NCI-H82 treated with DMSO at 0.1 percent for 48 hours (cell line): ENCODE results near the gene UBR3.
"Not testable (repeated sequence)": the region's sequence is repeated elsewhere in the genome, so short reads cannot be mapped to it uniquely, and the experiment has no call there.

Experiments
- DNase-seq: peaks from one replicate; lab custom pipeline; 2025; ENCODE audit not compliant: unreplicated experiment; lab: John Stamatoyannopoulos, UW

UBR3 gene

DNA sequence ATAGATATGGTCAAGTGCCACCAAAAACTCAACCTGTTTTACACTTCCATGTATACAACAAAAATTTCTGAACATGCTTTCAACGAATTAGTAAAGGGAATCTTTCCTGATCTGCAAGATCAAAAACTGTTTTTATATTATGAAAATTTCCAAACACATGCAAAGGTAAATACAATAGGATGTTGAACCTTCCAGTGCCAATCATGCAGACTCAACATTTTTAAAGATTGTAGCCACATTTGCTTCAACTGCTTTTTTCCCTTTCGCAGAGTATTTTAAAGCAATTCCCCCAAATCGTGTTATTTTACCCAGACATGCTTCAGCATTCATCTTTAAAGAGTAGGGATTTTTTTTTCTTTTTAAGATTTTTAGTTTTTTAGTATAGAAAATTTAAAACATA, 40.3 kb downstream of the UBR3 start:
- DNase-seq, result no peak

DNA sequence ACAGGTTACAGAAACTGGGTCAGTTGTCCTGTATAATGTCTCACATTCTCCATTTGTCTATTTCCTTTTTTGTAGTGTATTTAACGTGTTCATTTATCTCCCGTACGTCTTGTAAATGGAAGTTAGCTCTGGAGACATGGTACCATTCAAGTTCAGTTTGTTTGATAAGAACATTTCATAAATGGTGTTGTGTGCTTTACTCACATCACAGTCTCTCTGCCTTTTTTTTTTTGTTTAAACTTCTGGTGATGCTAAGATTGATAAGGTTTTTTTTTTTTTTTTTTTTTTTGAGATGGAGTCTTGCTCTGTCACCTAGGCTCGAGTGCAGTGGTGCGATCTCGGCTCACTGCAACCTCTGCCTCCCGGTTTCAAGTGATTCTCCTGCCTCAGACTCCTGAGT, 41.7 kb downstream of the UBR3 start:
- no peak for DNase-seq

DNA sequence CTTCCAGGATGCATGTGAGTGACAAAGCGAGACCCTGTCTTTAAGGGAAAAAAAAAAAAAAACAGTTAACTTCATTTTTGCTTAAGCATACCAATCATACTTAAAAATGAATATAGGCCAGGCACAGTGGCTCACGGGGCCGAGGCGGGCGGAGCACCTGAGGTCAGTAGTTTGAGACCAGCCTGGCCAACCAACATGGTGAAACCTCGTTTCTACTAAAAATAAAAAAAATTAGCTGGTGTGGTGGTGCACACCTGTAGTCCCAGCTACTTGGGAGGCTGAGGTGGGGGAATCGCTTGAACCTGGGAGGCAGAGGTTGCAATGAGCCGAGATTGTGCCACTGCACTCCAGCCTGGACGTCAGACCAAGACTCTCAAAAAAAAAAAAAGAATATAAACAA, 44.1 kb downstream of the UBR3 start:
- not testable (repeated sequence) for DNase-seq

DNA sequence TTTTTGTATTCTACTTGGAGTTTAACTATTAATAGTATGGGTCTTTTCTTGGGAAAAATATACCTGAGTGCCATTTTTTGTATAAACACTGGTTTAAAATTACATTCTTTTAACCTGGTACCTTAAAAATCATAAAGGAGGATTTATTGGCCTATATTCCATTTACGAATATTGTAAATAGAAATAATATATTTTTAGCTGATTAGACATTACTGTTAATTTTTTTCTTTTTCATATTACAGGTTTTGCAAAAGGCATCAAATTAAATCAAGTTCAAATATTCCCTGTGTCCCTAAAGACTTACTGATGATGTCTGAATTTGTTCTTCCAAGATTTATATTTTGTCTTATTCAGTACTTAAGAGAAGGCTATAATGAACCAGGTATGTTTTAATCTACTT, 44.7 kb downstream of the UBR3 start:
- DNase-seq, result no peak

DNA sequence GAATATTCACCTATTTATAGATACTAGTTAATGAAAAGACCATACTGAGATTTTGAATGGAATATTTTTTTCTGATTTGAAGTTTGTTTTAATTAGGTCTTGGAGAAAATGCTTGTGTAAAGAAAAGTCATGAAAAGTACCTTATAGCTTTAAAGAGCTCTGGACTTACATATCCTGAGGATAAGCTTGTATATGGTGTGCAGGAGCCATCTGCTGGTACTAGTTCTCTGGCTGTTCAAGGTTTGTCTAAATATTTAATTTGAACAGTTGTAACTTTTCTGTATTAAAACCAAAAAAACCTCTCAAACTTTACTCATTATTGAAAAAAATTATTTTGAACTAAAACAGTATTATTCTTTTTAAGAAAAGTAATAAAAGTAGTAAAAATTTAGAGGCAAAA, 50.1 kb downstream of the UBR3 start:
- DNase-seq, result peak; percentile 29

DNA sequence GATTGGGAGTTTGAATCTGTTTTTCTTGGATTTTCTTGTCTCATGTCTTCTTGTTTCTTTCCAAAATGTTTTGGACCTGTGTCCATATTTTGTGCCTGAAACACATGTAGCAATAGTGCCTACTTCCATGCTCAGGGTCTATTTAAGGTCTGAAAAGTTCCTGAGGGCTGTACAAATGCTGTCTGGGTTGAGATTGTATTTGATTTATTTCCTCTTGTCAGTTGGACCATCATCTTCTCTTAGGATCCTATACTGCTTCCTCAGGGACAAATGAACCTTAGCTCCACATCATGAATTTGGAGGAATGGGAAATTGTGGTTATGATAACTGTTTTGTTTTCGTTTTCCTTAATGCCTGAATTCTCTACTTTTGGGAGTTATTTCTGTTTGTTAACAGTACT, 59.9 kb downstream of the UBR3 start:
- DNase-seq, result no peak

DNA sequence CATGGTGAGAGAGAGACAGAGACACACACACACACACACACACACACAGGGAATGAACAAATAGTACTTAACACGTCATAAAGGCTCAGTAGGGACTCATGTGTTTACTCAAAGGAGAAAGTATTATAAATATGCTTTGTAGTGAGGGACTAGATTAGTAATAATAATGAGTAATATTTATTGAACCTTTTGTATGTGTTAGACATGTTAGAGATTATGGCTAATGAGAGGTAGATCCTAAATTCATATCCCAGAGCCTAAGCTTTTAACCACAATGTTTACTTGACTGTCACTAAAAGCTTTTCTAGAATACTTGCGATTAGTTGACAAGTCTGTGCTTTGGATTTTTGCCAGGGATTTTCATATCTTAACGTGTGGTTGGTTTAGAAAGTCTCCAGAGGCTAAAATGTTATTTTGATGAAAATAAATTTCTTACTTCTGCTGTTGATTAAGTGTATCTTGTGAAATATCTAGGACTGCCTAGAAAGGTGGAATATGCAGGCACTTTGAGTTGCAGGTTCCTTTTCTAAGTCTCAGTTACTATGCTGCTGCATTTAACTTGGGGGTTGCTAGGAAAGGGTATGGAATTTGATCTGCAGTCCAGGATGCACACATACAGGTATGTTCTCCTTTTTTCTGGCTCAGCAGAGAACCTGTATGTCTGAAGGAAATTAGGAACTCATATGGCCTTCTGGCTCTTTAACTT, 64.5 kb downstream of the UBR3 start:
- DNase-seq, result peak; percentile 7

DNA sequence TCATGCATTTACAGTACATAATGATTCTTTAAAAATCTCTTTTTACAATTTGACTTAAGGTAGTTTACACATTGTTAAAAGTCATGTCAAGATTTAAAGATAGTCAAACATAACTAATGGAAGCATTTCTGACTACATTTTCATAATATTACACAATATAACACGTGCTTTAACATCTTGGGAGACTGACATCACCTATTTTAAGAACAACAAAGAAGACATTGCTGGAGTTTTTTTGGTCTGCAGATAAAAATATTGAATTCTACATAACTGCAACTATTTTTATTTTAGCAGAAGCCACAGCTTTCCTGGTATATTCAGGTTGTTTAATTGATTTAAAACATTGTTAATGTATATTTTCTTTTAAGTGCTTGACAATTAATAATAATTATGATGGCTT, 65.7 kb downstream of the UBR3 start:
- no peak for DNase-seq

DNA sequence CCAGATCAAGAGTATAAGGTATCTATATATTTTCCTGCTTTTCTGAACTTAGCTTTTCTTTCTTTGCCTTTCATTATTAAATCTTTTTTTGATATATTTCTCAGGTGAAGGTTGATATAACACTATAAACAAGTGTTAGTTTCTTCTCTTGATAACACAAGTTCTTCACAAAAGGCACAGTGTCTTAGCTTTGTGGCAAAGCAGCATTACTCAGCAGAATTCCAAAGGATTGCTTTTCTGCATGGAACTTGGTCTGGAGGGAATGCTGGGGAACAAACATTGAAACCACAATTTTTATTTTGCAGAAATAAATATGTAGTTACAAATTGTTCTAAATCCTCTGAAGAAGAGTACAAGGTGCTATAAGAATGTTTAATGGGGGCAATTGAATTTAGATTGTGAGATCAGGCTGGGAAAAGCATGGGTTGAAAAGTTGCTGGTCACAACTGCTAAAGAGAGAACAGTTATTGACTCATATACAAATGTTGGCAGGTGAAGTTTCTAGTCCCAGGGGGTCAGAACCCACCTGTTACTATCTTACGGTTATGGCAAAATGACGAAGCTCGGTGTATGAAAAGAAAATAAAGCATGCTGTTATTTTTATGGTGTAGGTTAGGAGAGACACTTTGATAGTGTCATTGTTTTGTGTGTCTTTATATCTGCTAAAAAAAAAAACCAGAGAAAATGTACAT, 68.2 kb downstream of the UBR3 start:
- no peak for DNase-seq

DNA sequence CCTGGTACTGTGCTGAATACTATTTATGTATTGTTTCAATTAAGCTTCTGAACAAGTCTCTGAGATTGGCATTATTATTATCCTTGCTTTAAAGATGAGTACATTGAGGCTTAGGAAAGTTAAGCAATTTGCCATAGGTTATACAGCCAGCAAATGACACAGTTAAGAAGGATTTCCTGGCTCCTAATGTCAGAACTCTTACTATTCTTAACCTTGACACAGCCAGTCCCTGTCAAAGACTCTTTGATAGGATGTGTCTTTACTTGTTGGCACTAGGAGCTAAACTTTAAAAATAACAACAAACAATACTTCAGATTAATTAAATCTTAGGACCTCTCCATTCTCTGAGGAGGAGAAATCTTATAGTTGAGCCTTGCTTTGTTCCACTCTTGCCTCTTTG, 70.6 kb downstream of the UBR3 start:
- no peak for DNase-seq

DNA sequence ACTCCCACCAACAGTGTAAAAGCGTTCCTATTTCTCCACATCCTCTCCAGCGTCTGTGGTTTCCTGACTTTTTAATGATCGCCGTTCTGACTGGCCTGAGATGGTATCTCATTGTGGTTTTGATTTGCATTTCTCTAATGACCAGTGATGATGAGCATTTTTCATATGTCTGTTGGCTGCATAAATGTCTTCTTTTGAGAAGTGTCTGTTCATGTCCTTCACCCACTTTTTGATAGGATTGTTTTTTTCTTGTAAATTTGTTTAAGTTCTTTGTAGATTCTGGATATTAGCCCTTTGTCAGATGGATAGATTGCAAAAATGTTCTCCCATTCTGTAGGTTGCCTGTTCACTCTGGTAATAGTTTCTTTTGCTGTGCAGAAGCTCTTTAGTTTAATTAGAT, 72.8 kb downstream of the UBR3 start:
- DNase-seq, result not testable (repeated sequence)

DNA sequence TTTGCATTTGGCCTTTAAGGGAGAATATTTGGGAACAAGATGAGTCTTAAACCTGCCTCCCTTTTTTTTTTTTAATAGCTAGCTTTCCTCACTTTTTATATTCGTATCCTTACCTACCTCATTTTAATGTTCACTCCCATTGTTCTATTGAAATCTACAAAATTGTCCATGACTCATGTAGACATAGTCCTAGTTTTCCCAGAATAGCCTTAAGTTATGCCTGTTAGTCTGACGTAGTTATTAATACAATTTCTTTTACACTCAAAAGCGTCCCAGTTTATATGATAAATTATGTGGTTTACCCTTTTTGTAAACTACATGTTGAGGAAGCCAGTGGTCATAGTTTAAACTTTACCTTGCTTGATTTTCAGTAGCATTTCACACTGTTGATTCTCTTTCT, 73.4 kb downstream of the UBR3 start:
- no peak for DNase-seq

DNA sequence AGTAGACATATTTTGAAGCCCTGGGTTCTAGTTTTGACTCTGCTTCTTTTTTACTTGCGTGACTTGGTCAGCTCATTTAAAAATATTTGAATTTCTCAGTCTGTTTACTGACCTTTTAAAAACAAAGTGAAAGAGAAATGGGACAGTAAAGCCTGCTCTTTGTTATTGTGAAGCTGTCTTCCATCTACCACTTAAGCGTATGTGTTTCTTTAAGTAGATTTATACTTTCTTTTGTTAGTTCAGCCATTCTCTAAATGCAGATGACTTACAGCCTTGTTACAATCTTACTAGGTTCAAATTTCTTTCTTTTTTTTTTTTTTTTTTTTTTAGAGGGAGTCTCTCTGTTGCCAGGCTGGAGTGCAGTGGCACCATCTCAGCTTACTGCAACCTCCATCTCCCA, 79.5 kb downstream of the UBR3 start:
- DNase-seq, result no peak

DNA sequence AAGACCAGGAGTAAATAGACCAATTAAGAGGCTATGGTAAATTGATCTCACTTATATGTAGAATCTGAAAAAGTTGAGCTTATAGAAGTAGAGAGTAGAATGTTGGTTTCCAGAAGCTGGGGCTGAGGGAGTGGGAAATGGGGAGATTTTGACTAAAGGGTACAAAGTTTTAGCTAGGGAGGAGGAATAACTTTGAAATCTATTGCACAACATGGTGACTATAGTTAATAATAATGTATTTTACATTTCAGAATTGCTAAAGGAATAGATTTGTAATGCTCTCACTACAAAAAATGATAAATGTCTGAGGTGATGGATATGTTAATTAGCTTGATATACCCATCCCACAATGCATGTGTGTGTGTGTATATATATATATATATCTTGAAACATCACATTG, 82.1 kb downstream of the UBR3 start:
- no peak for DNase-seq

DNA sequence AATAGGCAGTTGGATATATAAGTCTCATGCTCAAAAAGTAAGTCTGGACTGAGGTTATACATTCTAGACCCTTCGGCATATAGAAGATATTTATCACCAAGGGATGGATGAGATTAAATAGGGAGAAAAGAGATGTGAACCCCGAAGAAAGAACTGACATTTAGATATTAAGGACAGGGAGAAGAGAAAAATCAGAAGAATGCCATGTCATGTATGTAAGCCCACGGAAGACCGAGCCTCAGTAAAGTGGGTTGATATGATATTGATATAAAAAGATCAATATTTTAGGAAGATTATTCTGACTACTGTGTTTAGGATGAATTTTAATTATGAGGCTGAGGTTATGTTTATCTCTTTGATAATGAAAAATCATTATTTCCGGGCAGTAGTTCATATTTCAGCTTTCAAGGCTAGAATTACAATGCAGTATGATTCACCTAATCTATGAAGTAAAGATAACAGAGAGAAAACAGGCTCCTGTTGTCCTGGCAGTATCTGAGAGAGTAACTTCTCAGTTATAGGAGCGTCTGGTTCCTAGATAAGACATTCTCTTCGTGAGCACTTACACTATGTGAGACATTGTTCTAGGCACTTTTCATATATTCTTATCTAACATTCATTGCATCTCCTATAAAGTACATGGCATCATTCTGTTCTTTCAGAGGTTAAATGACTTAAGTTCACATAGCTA, 83.0 kb downstream of the UBR3 start:
- no peak for DNase-seq

DNA sequence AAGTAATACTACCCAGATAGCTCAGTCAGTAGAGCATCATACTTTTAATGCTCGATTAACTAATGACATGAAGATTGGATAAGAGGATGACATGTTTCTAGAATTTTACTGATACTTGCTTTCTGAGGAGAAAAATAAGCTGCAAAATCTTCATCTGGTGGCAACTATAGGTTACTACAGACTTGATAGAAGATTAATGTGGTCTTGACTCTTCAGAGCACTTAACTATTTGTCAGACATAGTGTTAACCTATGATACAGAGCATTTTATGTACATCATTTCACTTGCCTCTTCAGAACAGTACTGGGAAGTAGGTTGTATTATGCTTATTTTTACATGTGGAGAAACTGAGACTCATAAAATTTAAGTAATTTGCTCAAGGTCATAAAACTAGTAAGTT, 83.9 kb downstream of the UBR3 start:
- DNase-seq, result no peak

DNA sequence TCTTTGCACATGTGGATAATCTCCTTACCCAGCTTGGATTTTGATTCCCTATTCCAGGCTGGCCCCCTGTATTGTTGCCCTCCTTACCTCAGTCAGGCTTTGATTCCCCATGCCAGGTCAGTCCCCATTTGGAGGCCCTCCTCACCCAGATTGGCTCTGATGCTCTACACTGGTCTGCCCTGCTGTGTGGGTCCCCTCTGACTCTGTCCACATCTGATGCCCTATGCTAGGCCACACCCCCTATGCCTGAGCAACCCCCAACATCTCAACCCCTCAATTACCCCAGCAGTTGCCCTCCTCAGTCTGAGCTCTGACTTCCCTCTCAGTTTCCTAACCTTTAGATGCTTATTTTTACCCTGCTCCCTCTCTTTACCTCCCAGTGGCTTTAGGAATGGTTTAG, 89.4 kb downstream of the UBR3 start:
- DNase-seq, result no peak

DNA sequence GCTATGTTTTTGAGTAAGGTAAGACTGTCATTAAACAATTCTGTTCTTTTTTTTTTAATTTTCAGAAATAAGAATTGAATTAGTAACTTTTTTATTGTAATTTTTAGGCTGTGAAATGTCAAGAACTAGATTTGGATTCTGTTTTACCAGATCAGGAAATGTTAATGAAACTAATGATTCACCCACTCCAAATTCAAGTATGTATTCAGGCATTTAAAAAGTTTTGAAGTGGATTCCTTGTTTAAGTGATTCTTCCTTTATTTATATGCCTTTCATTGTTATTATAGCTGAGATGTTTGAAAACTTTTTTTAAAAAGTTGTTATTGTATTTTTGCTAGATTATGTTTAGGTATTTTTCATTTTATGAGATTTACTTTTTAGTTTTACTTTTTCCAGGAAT, 96.7 kb downstream of the UBR3 start:
- DNase-seq, result no peak

DNA sequence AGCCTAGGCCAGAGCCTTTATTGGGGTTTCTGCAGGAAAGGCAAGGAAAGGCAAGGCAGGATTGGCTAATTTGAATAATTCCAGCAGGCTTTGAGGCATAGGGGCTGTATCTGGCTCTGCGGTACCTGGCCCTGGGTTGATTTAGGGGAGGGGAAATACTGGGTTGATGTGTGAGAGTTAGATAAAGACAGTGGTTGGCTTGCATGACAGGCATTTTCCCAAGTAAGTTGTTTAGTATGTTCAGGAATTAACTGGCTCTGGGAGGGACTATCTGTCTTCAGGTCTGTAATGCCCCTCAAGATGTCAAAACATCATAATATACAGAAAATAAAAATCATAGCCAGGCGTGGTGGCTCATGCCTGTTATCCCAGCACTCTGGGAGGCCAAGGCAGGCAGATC, 98.7 kb downstream of the UBR3 start:
- no peak for DNase-seq

DNA sequence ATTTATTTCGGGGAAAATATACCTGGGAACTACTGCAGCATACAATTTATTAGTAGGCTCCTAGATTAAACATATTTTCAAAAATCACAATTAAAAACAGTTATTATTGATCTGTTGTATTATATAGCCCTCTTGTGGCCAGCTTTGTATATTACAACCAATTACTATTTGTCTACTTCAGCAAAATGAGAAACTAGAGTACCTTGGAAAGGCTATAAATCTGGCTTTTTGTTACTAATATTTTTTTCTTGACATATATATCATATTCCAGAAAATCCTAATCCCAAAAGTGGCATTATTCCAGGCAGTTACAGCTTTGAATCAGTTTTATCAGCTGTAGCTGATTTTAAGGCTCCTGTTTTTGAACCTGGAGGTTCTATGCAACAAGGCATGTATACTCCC, 101.2 kb downstream of the UBR3 start:
- peak; percentile 41 for DNase-seq

DNA sequence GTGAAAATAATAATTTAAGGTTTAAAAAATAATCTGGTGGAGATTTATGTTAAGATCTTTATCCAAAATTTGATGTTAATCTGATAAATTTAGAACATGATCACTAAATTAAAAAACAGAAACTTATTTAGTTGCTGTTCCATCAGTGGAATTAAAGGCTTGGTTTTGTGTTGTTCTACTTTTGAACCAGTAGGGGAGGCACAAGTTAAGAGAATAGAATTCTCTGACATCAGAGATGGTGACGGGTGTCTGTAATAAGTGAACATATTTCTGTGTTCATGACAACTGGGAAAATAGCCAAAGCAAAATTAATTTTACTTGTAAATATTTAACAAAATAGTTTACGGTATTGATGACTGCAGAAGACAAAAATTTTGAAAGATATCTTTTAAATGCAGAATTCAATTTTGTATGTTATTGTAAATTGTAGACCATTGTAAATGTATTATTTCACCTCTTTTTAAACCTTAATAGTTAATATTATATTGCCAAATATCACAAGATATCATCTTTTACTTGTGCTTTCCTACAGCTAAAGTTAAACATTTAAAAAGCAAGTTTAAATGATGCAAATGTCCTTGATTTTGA, 106.0 kb downstream of the UBR3 start:
- DNase-seq, result peak; percentile 7

DNA sequence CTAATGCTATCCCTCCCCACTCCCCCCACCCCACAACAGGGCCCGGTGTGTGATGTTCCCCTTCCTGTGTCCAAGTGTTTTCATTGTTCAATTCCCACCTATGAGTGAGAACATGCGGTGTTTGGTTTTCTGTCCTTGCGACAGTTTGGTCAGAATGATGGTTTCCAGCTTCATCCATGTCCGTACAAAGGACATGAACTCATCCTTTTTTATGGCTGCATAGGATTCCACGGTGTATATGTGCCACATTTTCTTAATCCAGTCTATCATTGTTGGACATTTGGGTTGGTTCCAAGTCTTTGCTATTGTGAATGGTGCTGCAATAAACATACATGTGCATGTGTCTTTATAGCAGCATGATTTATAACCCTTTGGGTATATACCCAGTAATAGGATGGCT, 109.4 kb downstream of the UBR3 start:
- not testable (repeated sequence) for DNase-seq
